Measurements from ENCODE around the gene HLA-DMA.

Gene HLA-DMA

GRCh38 chr6:32935551-32936238 lies 17.2 kb downstream of the HLA-DMA start:
- ChIA-PET POLR2A (interaction anchor here (1.0 to 10.9 kb wide), 2 partner anchors 36 to 41 kb away, joined by 4 to 113 read pairs; no protein-coding TSS in a partner anchor), CTCF (interaction anchor here (0.7 to 4.8 kb wide), 3 partner anchors 18 to 270 kb away, joined by 3 to 79 read pairs (median 4); no protein-coding TSS in a partner anchor)
- TF ChIP-seq ZNF384 (IDR thresholded peaks at IDR 0.05) (no peak), ELF4 (IDR thresholded peaks at IDR 0.05) (no peak), HDGF (IDR thresholded peaks at IDR 0.05; ENCODE audit: borderline replicate concordance) (no peak), CTBP1 (IDR thresholded peaks at IDR 0.05; ENCODE audit: borderline replicate concordance) (no peak), ARNT (IDR thresholded peaks at IDR 0.05) (no peak), BHLHE40 (IDR thresholded peaks at IDR 0.05; ENCODE audit: borderline replicate concordance) (no peak), FOXM1 (IDR thresholded peaks at IDR 0.05; ENCODE audit: borderline replicate concordance) (no peak), FOXK2 (IDR thresholded peaks at IDR 0.05) (no peak), NFRKB (IDR thresholded peaks at IDR 0.05) (no peak), PKNOX1 (IDR thresholded peaks at IDR 0.05) (no peak), LEF1 (IDR thresholded peaks at IDR 0.05; ENCODE audit: borderline replicate concordance) (no peak), SP1 (IDR thresholded peaks at IDR 0.05) (no peak)
- DNase-seq (ENCODE audit: extremely low spot score) = no peak

GRCh38 chr6:32933661-32934085 lies 19.2 kb downstream of the HLA-DMA start:
- peak; percentile 78 for DNase-seq (ENCODE audit: extremely low spot score)
- no peak for TF ChIP-seq FOXA1 (IDR thresholded peaks at IDR 0.05)
- no peak for TF ChIP-seq PKNOX1 (IDR thresholded peaks at IDR 0.05)
- no peak for TF ChIP-seq ZNF384 (IDR thresholded peaks at IDR 0.05)
- no peak for TF ChIP-seq ARNT (IDR thresholded peaks at IDR 0.05)
- TF ChIP-seq L3MBTL2 (conservative IDR thresholded peaks at IDR 0.05) = no peak
- TF ChIP-seq BHLHE40 (IDR thresholded peaks at IDR 0.05; ENCODE audit: borderline replicate concordance) = no peak
- TF ChIP-seq SP1 (IDR thresholded peaks at IDR 0.05) = no peak
- no peak for TF ChIP-seq ELF4 (IDR thresholded peaks at IDR 0.05)
- no peak for TF ChIP-seq FOXM1 (IDR thresholded peaks at IDR 0.05; ENCODE audit: borderline replicate concordance)
- TF ChIP-seq HDGF (IDR thresholded peaks at IDR 0.05; ENCODE audit: borderline replicate concordance) = no peak
- CTCF ChIA-PET = interaction anchor here (0.6 to 4.8 kb wide), 25 partner anchors 8 to 839 kb away, joined by 3 to 79 read pairs (median 4); partner anchors contain the start of genes BRD2 and HLA-DMA
- POLR2A ChIA-PET = interaction anchor here (0.6 to 10.9 kb wide), 5 partner anchors 30 to 51 kb away, joined by 3 to 113 read pairs (median 4); no protein-coding TSS in a partner anchor

GRCh38 chr6:32932132-32932868 lies 20.6 kb downstream of the HLA-DMA start:
- TF ChIP-seq FOXM1 (IDR thresholded peaks at IDR 0.05; ENCODE audit: borderline replicate concordance) = no peak
- no peak for TF ChIP-seq BHLHE40 (IDR thresholded peaks at IDR 0.05; ENCODE audit: borderline replicate concordance)
- no peak for TF ChIP-seq FOXA1 (IDR thresholded peaks at IDR 0.05)
- no peak for TF ChIP-seq LEF1 (IDR thresholded peaks at IDR 0.05; ENCODE audit: borderline replicate concordance)
- no peak for TF ChIP-seq NFRKB (IDR thresholded peaks at IDR 0.05)
- TF ChIP-seq ZNF384 (IDR thresholded peaks at IDR 0.05) = no peak
- TF ChIP-seq PKNOX1 (IDR thresholded peaks at IDR 0.05) = no peak
- no peak for TF ChIP-seq CTBP1 (IDR thresholded peaks at IDR 0.05; ENCODE audit: borderline replicate concordance)
- no peak for TF ChIP-seq TARDBP (IDR thresholded peaks at IDR 0.05)
- ChIA-PET POLR2A (interaction anchor here (0.8 to 1.1 kb wide), 2 partner anchors 39 to 52 kb away, joined by 3 read pairs; no protein-coding TSS in a partner anchor), CTCF (interaction anchor here (0.7 to 4.8 kb wide), 7 partner anchors 8 to 180 kb away, joined by 3 to 79 read pairs (median 6); partner anchors contain the start of gene HLA-DMA)
- no peak for DNase-seq (ENCODE audit: extremely low spot score)

GRCh38 chr6:32931211-32931610 lies 21.7 kb downstream of the HLA-DMA start:
- CTCF ChIA-PET = interaction anchor here (0.6 to 1.8 kb wide), 2 partner anchors 18 to 53 kb away, joined by 3 to 12 read pairs; no protein-coding TSS in a partner anchor
- POLR2A ChIA-PET = no interaction called here
- TF ChIP-seq FOXK2 (IDR thresholded peaks at IDR 0.05) = no peak
- no peak for TF ChIP-seq SP1 (IDR thresholded peaks at IDR 0.05)
- TF ChIP-seq ZNF384 (IDR thresholded peaks at IDR 0.05) = no peak
- TF ChIP-seq L3MBTL2 (conservative IDR thresholded peaks at IDR 0.05) = no peak
- TF ChIP-seq HDGF (IDR thresholded peaks at IDR 0.05; ENCODE audit: borderline replicate concordance) = no peak
- no peak for TF ChIP-seq FOXA1 (IDR thresholded peaks at IDR 0.05)
- TF ChIP-seq LEF1 (IDR thresholded peaks at IDR 0.05; ENCODE audit: borderline replicate concordance) = no peak
- no peak for TF ChIP-seq PKNOX1 (IDR thresholded peaks at IDR 0.05)
- TF ChIP-seq ARNT (IDR thresholded peaks at IDR 0.05) = no peak
- TF ChIP-seq FOXM1 (IDR thresholded peaks at IDR 0.05; ENCODE audit: borderline replicate concordance) = no peak
- no peak for DNase-seq (ENCODE audit: extremely low spot score)

GRCh38 chr6:32922083-32922482 lies 30.8 kb downstream of the HLA-DMA start:
- no peak for TF ChIP-seq SUZ12 (IDR thresholded peaks at IDR 0.05)
- CTCF ChIA-PET = interaction anchor here (0.6 to 1.1 kb wide), 2 partner anchors 12 to 33 kb away, joined by 3 to 6 read pairs; no protein-coding TSS in a partner anchor
- POLR2A ChIA-PET = interaction anchor here (1.4 kb wide), 1 partner anchor 28 kb away, joined by 6 read pairs; no protein-coding TSS in a partner anchor
- DNase-seq (ENCODE audit: extremely low spot score) = no peak
